D721Med (cell line): ENCODE results near the gene CACNA2D2.

Experiments
- DNase-seq: peaks from one replicate; pipeline ENCODE4 v3.0.0; 2011; ENCODE audit warnings: low spot score; ENCODE audit not compliant: insufficient read length
- FAIRE-seq: peaks from 2 replicates; lab custom pipeline; 2011; peaks lifted over from hg19 to GRCh38; lab: Jason Lieb, UNC
- CTCF ChIP-seq: IDR thresholded peaks from 2 replicates; pipeline ENCODE4 v1.5.1; 2012; ENCODE audit warnings: mild to moderate bottlenecking, control low read depth; ENCODE audit not compliant: insufficient read depth; ENCODE audit errors: missing control alignments

Gene CACNA2D2

GRCh38 chr3:50533807-50534461, 30.5 kb upstream of the CACNA2D2 start:
- TF ChIP-seq CTCF: no peak
- FAIRE-seq (no peak), DNase-seq (no peak)

- no peak for FAIRE-seq
Observed at GRCh38 chr3:50533316-50533715, 29.9 kb upstream of the CACNA2D2 start.

GRCh38 chr3:50532062-50532705, 28.8 kb upstream of the CACNA2D2 start:
- FAIRE-seq (no peak), DNase-seq (no peak)
- TF ChIP-seq CTCF: no peak

More at GRCh38 chr3:50533316-50533715, 29.9 kb upstream of the CACNA2D2 start:
- no peak for TF ChIP-seq CTCF
- no peak for DNase-seq

- FAIRE-seq: no peak
Observed at GRCh38 chr3:50531201-50531600, 27.8 kb upstream of the CACNA2D2 start.

GRCh38 chr3:50530001-50530970, 26.9 kb upstream of the CACNA2D2 start:
- FAIRE-seq (no peak), DNase-seq (no peak)

More at GRCh38 chr3:50531201-50531600, 27.8 kb upstream of the CACNA2D2 start:
- no peak for TF ChIP-seq CTCF
- no peak for DNase-seq

GRCh38 chr3:50525987-50526386, 22.6 kb upstream of the CACNA2D2 start:
- TF ChIP-seq CTCF: no peak
- FAIRE-seq (no peak), DNase-seq (no peak)

More at GRCh38 chr3:50530001-50530970, 26.9 kb upstream of the CACNA2D2 start:
- TF ChIP-seq CTCF: no peak
